Measurements from ENCODE around the gene CTNND1.

DNA sequence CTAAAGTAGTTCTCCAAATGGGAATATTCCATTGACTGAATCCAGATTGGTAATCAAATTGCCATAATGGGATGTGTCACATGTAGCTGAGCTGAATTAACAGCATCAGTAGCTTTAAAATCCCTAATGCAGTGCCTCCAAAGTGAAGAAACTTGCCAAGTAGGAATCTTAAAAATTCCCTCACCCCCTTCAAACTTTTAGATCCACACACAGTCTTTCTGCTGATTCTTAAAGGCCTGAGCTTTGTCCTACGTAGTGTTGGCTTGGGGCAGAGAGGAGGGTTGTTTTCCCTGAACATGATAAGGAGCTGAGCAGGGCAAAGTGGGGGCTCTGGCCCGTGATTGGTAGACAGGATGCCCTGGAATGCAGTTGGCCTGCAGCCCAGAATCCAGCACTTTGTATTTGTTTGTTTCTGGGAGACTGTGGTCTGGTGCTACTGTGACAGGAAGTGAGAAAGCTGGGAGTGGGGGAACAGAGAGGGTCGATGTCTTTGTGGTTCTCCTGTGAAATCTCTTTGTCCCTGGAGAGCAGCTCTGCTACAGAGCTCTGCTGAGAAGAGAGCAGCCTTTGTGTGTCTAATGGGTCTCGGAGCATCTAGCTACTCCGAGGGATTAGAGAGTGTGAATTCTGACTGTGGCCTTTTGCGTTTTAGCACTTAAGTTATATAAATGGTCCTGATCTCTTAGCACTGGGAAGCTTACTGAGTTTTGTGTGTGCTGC, 16.9 kb downstream of the CTNND1 start:
- TF ChIP-seq, protein P1, sequence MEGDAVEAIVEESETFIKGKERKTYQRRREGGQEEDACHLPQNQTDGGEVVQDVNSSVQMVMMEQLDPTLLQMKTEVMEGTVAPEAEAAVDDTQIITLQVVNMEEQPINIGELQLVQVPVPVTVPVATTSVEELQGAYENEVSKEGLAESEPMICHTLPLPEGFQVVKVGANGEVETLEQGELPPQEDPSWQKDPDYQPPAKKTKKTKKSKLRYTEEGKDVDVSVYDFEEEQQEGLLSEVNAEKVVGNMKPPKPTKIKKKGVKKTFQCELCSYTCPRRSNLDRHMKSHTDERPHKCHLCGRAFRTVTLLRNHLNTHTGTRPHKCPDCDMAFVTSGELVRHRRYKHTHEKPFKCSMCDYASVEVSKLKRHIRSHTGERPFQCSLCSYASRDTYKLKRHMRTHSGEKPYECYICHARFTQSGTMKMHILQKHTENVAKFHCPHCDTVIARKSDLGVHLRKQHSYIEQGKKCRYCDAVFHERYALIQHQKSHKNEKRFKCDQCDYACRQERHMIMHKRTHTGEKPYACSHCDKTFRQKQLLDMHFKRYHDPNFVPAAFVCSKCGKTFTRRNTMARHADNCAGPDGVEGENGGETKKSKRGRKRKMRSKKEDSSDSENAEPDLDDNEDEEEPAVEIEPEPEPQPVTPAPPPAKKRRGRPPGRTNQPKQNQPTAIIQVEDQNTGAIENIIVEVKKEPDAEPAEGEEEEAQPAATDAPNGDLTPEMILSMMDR (IDR thresholded peaks at IDR 0.05): no peak
- TF ChIP-seq EZH2phosphoT487 (IDR thresholded peaks at IDR 0.05): no peak
